IPS DF 6.9 (cell line): ENCODE data around the gene RCOR1.
A peak's percentile ranks its signal among the peaks of the same experiment; 100 is the strongest.

Source experiments
- DNase-seq: peaks from one replicate; pipeline ENCODE4 v3.0.0-alpha.2; 2013; ENCODE audit warnings: low read depth, low spot score
- H3K27ac ChIP-seq: one replicate; pipeline ENCODE4 v1.5.1; 2013; ENCODE audit warnings: low read length, control low read depth
- H3K27me3 ChIP-seq: 2 replicates; pipeline ENCODE4 v1.6.1; 2013; ENCODE audit warnings: mild to moderate bottlenecking, low read length; ENCODE audit not compliant: control insufficient read depth, insufficient read depth
- H3K36me3 ChIP-seq: 2 replicates; pipeline ENCODE4 v1.6.1; 2013; ENCODE audit warnings: low read length; ENCODE audit not compliant: control insufficient read depth, insufficient read depth
- H3K4me1 ChIP-seq: 2 replicates; pipeline ENCODE4 v1.6.1; 2013; ENCODE audit warnings: low read length; ENCODE audit not compliant: control insufficient read depth, insufficient read depth
- H3K4me3 ChIP-seq: 2 replicates; pipeline ENCODE4 v1.5.1; 2013; ENCODE audit warnings: mild to moderate bottlenecking, low read length
- H3K9me3 ChIP-seq: 2 replicates; pipeline ENCODE4 v1.6.1; 2013; ENCODE audit warnings: low read length, inconsistent platforms; ENCODE audit not compliant: control insufficient read depth, insufficient read depth
- WGBS: extraction: QIAGEN DNeasy Blood & Tissue Kit; methylation state at CpG from one replicate; pipeline ENCODE4 v1.1.7; 2013; ENCODE audit warnings: mixed read lengths, missing lambda C conversion rate; ENCODE audit not compliant: insufficient read length, insufficient coverage; 5-methylcytosine and 5-hydroxymethylcytosine counted together

The RCOR1 gene

GRCh38 chr14:102774391-102775153 is 182.1 kb downstream of the RCOR1 start:
- DNase-seq = peak; percentile 73

DNA sequence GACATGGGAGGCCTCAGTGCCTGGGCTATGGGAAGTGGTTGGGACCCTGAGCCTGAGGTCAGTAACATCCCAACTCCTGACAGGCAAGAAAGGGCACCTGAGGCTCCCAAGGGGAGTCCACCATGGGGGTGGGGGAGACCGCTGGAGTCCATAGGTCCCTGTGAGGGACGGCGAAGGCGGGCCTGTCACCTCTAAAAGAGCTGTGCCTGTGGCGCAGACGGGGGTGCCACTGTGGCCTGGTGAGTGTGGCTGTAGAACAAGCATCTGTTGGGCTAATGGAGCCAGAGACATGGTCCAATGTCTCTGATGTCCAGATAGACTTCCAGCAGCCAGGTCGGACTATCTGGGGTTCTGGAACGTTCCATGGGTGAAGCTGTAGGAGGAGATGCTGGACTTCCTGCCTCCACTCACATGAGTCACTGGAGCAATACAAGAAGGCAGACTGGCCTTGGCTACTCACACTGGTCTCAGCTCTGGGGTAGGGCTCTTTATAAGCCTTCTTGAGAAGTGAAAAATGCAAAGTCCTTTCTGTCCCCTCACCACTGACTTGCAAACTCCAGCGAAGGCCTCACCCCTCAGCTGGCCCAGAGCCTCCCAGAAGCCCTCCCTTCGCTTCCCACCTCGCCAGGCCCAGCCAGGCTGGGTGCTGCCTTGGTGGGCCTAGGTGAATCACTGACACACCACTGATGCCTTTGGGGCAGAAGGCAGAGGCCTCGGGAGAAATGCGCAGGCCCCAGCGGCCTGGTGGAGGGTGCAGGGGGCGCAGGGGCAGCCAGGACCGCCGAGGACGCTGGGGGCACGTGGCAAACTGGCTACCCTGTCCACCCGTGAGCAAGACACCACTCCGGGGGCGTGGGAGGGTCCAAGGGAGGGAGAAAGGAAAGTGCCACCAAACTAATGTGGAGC is 183.7 kb downstream of the RCOR1 start:
- H3K27ac ChIP-seq = no peak overlapping the region
- WGBS = no CpG with 5 or more reads among the region's 22 CpGs
- no peak for DNase-seq
- H3K4me1 ChIP-seq = peaks cover 4% of the 10 kb centered on the region
- H3K27me3 ChIP-seq = peaks cover 8% of the 10 kb centered on the region
- no peaks in the 10 kb centered on the region for H3K9me3 ChIP-seq
- H3K4me3 ChIP-seq = no peak overlapping the region; the same call in 1 of the 2 replicates
- no peaks in the 10 kb centered on the region for H3K36me3 ChIP-seq

More at GRCh38 chr14:102774391-102775153, 182.1 kb downstream of the RCOR1 start:
- Histone ChIP-seq H3K36me3 (no peaks in the 10 kb centered on the region), H3K4me3 (no peak overlapping the region), H3K27ac (no peak overlapping the region), H3K27me3 (peaks cover 8% of the 10 kb centered on the region), H3K9me3 (no peaks in the 10 kb centered on the region), H3K4me1 (peaks cover 8% of the 10 kb centered on the region)
- no CpG with 5 or more reads among the region's 10 CpGs for WGBS

GRCh38 chr14:102776761-102777710 is 184.6 kb downstream of the RCOR1 start, which contains the start of gene TRAF3:
Gene TRAF3, plus strand, starts transcription at chr14:102777449. Its CDS starts 92,753 bp downstream, at chr14:102870202.
- DNase-seq = no peak
- peaks cover 8% of the 10 kb centered on the region for H3K27me3 ChIP-seq
- H3K4me3 ChIP-seq = peak within 1 kb of the TSS; percentile 72
- no CpG with 5 or more reads among the region's 163 CpGs for WGBS
- no peaks in the 10 kb centered on the region for H3K9me3 ChIP-seq
- no peak within 1 kb of the TSS for H3K27ac ChIP-seq
- H3K4me1 ChIP-seq = peaks cover 4% of the 10 kb centered on the region
- H3K36me3 ChIP-seq = no peaks in the 10 kb centered on the region

- DNase-seq = no peak
- H3K9me3 ChIP-seq = no peaks in the 10 kb centered on the region
- H3K4me1 ChIP-seq = peaks cover 4% of the 10 kb centered on the region
- H3K4me3 ChIP-seq = peak overlapping the region; percentile 72
- no peaks in the 10 kb centered on the region for H3K36me3 ChIP-seq
- H3K27ac ChIP-seq = no peak overlapping the region
- peaks cover 8% of the 10 kb centered on the region for H3K27me3 ChIP-seq
- no CpG with 5 or more reads among the region's 98 CpGs for WGBS
Measured at GRCh38 chr14:102777711-102778337, 185.4 kb downstream of the RCOR1 start.

DNA sequence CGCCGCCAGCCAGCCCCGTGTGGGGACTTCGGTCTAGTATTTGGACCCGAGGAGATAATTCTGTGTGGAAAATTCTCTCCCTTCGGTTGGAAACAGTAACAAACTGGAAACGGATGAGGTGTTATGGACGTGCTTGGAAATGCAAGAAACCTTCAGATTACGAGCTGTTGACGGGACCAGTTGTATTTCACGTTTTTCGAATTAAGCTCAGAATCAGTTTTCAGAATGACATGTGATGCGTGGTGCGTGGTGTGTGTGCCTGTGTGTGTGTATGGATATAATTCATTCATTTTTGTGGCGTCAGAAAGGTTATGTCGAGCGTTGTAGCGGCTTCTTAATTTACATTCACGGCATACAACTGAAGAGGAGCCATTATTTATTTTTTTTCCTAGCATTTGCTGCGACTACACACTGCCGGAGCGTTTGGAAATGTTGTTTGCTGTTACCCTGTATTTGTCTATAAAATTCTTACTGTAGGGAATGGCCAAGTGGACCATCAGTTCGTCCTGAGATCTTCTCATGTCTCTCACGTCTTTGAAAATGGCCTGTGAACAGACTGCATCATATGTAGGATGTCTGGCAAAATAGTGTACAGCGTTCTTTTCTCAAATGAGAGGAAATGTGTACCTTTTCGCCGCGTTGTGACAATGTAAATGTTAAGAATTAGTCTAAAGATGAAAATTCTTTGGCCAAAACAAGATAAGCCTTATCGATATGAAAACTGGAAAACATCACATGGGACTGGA is 186.1 kb downstream of the RCOR1 start:
- H3K36me3 ChIP-seq = no peaks in the 10 kb centered on the region
- no CpG with 5 or more reads among the region's 29 CpGs for WGBS
- DNase-seq = no peak
- peaks cover 4% of the 10 kb centered on the region for H3K4me1 ChIP-seq
- H3K27ac ChIP-seq = no peak overlapping the region
- H3K9me3 ChIP-seq = no peaks in the 10 kb centered on the region
- peak overlapping the region; percentile 72; the same call in 1 of the 2 replicates for H3K4me3 ChIP-seq
- peaks cover 8% of the 10 kb centered on the region for H3K27me3 ChIP-seq

DNA sequence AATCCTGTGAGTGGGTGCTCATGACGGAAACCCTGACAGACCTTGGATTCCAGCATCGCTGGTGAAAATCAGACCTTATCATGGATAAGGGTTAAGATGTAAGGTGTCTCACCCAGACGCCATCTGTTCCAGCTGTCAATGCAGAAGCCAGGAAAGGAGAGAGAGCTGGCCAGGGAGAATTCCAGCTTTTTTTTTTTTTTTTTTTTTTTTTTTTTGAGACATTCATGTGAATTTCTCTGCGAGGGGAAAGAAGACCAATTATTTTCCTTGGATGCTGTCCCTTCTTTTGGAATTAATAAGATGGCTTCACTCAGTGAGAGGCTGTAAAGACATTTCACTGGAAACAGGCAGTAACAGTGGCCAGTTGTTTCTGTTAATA is 186.6 kb downstream of the RCOR1 start:
- Histone ChIP-seq H3K4me1 (peaks cover 4% of the 10 kb centered on the region), H3K36me3 (no peaks in the 10 kb centered on the region), H3K9me3 (no peaks in the 10 kb centered on the region), H3K4me3 (no peak overlapping the region), H3K27ac (no peak overlapping the region), H3K27me3 (peaks cover 8% of the 10 kb centered on the region)
- WGBS = no CpG with 5 or more reads among the region's 4 CpGs
- no peak for DNase-seq

- H3K27ac ChIP-seq = no peak overlapping the region
- no CpG with 5 or more reads among the region's 13 CpGs for WGBS
- no peak for DNase-seq
Measured at GRCh38 chr14:102779574-102780315, 187.3 kb downstream of the RCOR1 start.

More at GRCh38 chr14:102779574-102780315, 187.3 kb downstream of the RCOR1 start:
- H3K4me1 ChIP-seq = peaks cover 4% of the 10 kb centered on the region
- H3K9me3 ChIP-seq = no peaks in the 10 kb centered on the region
- H3K4me3 ChIP-seq = no peak overlapping the region
- no peaks in the 10 kb centered on the region for H3K36me3 ChIP-seq
- H3K27me3 ChIP-seq = peaks cover 8% of the 10 kb centered on the region
